ENCODE measurements around the gene OR2G6.
"Not testable (repeated sequence)": the region's sequence is repeated elsewhere in the genome, so short reads cannot be mapped to it uniquely, and the experiment has no call there.

DNA sequence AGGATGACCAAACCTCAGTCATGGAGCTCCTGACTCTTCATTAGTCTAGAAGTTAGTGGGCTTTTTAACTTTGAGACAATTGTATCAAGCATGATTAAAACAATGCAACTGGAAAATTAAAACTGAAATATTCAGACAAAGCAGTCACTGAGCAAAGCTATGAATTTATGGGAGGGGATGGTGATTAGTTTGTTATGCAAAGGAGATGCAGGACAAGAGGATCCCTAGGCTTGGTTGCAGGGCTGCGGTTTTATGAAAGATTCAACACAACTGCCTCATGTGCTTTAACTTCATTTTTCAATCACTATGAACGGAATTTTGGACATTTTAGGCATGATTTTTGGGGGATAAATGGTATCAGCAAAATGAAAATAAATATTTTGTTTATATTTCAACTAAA is 35.8 kb upstream of the OR2G6 start:
- not testable (repeated sequence) for TF ChIP-seq EZH2 (IDR thresholded peaks at IDR 0.05; ENCODE audit: low read depth)
- TF ChIP-seq, protein P1, sequence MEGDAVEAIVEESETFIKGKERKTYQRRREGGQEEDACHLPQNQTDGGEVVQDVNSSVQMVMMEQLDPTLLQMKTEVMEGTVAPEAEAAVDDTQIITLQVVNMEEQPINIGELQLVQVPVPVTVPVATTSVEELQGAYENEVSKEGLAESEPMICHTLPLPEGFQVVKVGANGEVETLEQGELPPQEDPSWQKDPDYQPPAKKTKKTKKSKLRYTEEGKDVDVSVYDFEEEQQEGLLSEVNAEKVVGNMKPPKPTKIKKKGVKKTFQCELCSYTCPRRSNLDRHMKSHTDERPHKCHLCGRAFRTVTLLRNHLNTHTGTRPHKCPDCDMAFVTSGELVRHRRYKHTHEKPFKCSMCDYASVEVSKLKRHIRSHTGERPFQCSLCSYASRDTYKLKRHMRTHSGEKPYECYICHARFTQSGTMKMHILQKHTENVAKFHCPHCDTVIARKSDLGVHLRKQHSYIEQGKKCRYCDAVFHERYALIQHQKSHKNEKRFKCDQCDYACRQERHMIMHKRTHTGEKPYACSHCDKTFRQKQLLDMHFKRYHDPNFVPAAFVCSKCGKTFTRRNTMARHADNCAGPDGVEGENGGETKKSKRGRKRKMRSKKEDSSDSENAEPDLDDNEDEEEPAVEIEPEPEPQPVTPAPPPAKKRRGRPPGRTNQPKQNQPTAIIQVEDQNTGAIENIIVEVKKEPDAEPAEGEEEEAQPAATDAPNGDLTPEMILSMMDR (conservative IDR thresholded peaks at IDR 0.05) = not testable (repeated sequence)

Data from PC-9 (cell line).